Osteoblast (primary cell): Measurements from ENCODE around the gene TTC23L. TPM values are rescaled to one million over a fixed set of nuclear protein-coding genes. Genes with fewer than 3 reads are reported as not detected.

Experiments
- DNase-seq: peaks from one replicate; pipeline ENCODE4 v3.0.0; 2011; ENCODE audit warnings: low spot score, mixed read lengths; ENCODE audit not compliant: insufficient read length; ENCODE audit errors: missing footprints
- H2AFZ ChIP-seq: 2 replicates; pipeline ENCODE4 v1.6.0; 2011; ENCODE audit warnings: mild to moderate bottlenecking, low read length
- H3K27ac ChIP-seq: 2 replicates; pipeline ENCODE4 v1.5.1; 2011; ENCODE audit warnings: mild to moderate bottlenecking, low read depth, low read length, moderate library complexity
- H3K27me3 ChIP-seq: 2 replicates; pipeline ENCODE4 v1.6.0; 2012; ENCODE audit warnings: mild to moderate bottlenecking, control low read depth, inconsistent platforms, low read length, moderate library complexity; ENCODE audit not compliant: insufficient read depth
- H3K36me3 ChIP-seq: 2 replicates; pipeline ENCODE4 v1.5.1; 2011; ENCODE audit warnings: mild to moderate bottlenecking, low read length, control low read depth, moderate library complexity; ENCODE audit not compliant: insufficient read depth
- H3K4me1 ChIP-seq: 2 replicates; pipeline ENCODE4 v1.5.1; 2011; ENCODE audit warnings: mild to moderate bottlenecking, low read length, control low read depth, moderate library complexity; ENCODE audit not compliant: insufficient read depth
- H3K4me2 ChIP-seq: 2 replicates; pipeline ENCODE4 v1.6.0; 2011; ENCODE audit warnings: mild to moderate bottlenecking, low read length; ENCODE audit not compliant: insufficient read depth
- H3K4me3 ChIP-seq: fragments of 200-600 bp; sonication (generic); 3 replicates; pipeline ENCODE4 v1.5.1; 2012; ENCODE audit warnings: mild to moderate bottlenecking, low read length, inconsistent platforms; ENCODE audit not compliant: insufficient read depth
- H3K79me2 ChIP-seq: 2 replicates; pipeline ENCODE4 v1.6.0; 2012; ENCODE audit warnings: mild to moderate bottlenecking, low read length, control low read depth, inconsistent platforms; ENCODE audit not compliant: insufficient read depth
- H3K9me3 ChIP-seq: 2 replicates; pipeline ENCODE4 v1.5.1; 2011; ENCODE audit warnings: low read depth, low read length, control low read depth
- H4K20me1 ChIP-seq: 2 replicates; pipeline ENCODE4 v1.6.0; 2012; ENCODE audit warnings: mild to moderate bottlenecking, low read length, control low read depth; ENCODE audit not compliant: insufficient read depth
- CTCF ChIP-seq: IDR thresholded peaks from 2 replicates; pipeline ENCODE4 v1.5.1; 2011; ENCODE audit warnings: mild to moderate bottlenecking, low read depth, low read length, moderate library complexity; ENCODE audit errors: extremely low read depth
- total RNA-seq: library from RNA; depleted of rRNA; stranded (reverse); fragments of >200 nt; gene quantifications from 2 replicates; pipeline ENCODE4 v1.2.3, GENCODE V29; 2012

The TTC23L gene
- total RNA-seq, 1 donor, result not detected

- Histone ChIP-seq H3K27ac (no peak overlapping the region), H3K27me3 (no peaks in the 10 kb centered on the region), H4K20me1 (peaks cover 3% of the 10 kb centered on the region), H2AFZ (no peak overlapping the region), H3K9me3 (no peaks in the 10 kb centered on the region), H3K4me1 (no peaks in the 10 kb centered on the region), H3K36me3 (peaks cover 73% of the 10 kb centered on the region), H3K4me3 (no peak overlapping the region), H3K4me2 (no peak overlapping the region), H3K79me2 (peaks cover 6% of the 10 kb centered on the region)
- DNase-seq, result no peak
- no peak for TF ChIP-seq CTCF
Observed at GRCh38 chr5:34831303-34831702, 7.7 kb upstream of the TTC23L start.

- Histone ChIP-seq H3K79me2 (peaks cover 4% of the 10 kb centered on the region), H3K27ac (no peak overlapping the region), H3K4me1 (no peaks in the 10 kb centered on the region), H3K36me3 (peaks cover 61% of the 10 kb centered on the region), H3K4me2 (no peak overlapping the region), H3K27me3 (no peaks in the 10 kb centered on the region), H3K9me3 (no peaks in the 10 kb centered on the region), H3K4me3 (no peak overlapping the region), H4K20me1 (peaks cover 3% of the 10 kb centered on the region), H2AFZ (no peak overlapping the region)
- TF ChIP-seq CTCF, result no peak
- no peak for DNase-seq
Observed at GRCh38 chr5:34832568-34832967, 6.4 kb upstream of the TTC23L start.

- no peak overlapping the region for H2AFZ ChIP-seq
- H3K4me1 ChIP-seq, result no peaks in the 10 kb centered on the region
- H4K20me1 ChIP-seq, result no peaks in the 10 kb centered on the region
- TF ChIP-seq CTCF, result no peak
- no peak overlapping the region for H3K4me2 ChIP-seq
- no peaks in the 10 kb centered on the region for H3K9me3 ChIP-seq
- H3K79me2 ChIP-seq, result peaks cover 3% of the 10 kb centered on the region
- H3K4me3 ChIP-seq, result no peak overlapping the region
- no peak for DNase-seq
- H3K27me3 ChIP-seq, result no peaks in the 10 kb centered on the region
- H3K36me3 ChIP-seq, result peaks cover 56% of the 10 kb centered on the region
- no peak overlapping the region for H3K27ac ChIP-seq
Observed at GRCh38 chr5:34833090-34833489, 5.9 kb upstream of the TTC23L start.

GRCh38 chr5:34833976-34834793 is 4.8 kb upstream of the TTC23L start:
- Histone ChIP-seq H4K20me1 (no peaks in the 10 kb centered on the region), H3K9me3 (no peaks in the 10 kb centered on the region), H3K36me3 (peaks cover 45% of the 10 kb centered on the region), H3K27me3 (no peaks in the 10 kb centered on the region), H3K27ac (no peak overlapping the region), H3K79me2 (no peaks in the 10 kb centered on the region), H3K4me2 (no peak overlapping the region), H3K4me1 (no peaks in the 10 kb centered on the region), H2AFZ (no peak overlapping the region), H3K4me3 (no peak overlapping the region)
- TF ChIP-seq CTCF, result no peak
- no peak for DNase-seq
